ENCODE data around the gene TSPAN4.

Gene TSPAN4

DNA sequence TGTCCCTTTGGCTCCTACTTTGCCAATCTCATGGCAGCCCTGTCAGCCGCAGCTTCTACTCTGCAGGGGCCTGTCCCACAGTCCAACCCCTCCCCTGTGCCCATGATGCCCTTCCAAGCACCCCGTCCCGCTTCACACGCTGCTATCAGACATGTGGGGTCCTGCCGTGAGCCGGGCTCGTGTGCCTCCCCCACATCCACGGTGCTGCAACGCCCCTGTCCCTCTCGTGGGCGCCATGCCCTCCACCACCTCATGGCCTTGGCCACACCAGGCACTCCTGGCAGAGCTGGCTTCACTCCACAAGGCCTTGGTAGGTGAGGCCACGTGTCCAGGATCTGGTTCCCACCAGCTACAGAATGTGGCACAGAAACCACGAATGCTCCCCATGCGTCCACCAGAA, 44.9 kb downstream of the TSPAN4 start:
- DNase-seq (ENCODE audit: low read depth, low spot score), result no peak

- no peak for DNase-seq (ENCODE audit: low read depth, low spot score)
Observed at GRCh38 chr11:888310-889212, 45.9 kb downstream of the TSPAN4 start.

DNA sequence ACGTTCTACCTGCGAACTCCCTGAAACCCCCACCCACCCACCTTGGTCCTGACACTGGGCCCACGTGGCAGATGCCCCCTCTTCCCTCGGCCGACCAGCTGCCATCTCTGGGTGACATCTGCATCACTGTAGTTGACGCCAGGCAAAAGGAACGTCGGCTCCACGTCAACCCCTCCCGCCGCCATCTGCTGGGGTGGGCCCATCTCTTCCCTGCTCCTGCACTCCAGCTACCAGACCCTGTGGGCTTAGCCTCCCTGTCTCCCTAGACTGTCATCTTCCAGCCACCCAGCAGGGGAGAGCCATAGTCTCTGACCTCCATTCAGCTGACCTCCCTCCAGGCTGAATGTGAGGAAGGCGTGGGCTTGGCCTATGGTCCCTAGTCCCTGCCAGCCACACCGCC, 46.6 kb downstream of the TSPAN4 start:
- DNase-seq (ENCODE audit: low read depth, low spot score), result no peak

GRCh38 chr11:889687-890475, 47.2 kb downstream of the TSPAN4 start:
- no peak for DNase-seq (ENCODE audit: low read depth, low spot score)

GRCh38 chr11:890794-891540, 48.3 kb downstream of the TSPAN4 start:
- DNase-seq (ENCODE audit: low read depth, low spot score), result no peak

DNA sequence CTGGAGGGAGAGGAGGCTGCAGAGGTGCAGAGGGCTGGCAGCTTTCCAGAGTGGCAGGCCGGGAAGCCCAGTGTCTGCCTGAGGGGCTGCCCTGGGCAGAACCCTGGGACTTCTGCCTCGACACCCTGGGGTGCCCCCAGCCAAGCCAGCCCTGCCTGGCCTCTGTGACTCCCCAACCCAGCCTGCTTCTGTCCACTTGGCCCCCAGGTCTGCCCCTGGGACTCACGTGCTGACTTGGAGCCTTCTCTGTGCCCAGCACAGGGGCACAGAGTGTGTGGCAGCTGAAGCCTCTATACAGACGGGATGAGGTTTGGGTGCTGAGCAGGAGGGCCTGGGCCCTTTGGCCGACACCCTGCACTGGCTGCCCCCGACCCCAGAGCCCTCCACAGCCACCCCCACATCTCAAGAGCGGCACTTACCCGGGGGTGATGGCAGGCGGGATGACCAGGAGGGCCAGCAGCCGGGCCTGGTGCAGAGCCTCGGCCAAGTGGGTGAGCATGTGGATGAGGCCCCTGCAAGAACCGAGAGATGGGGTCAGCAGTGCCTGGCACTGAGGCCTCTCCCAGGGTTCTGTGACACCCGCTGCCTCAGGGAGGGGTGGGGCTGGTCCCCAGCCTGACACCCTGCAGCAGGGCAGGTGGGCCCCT, 50.5 kb downstream of the TSPAN4 start:
- no peak for DNase-seq (ENCODE audit: low read depth, low spot score)

GRCh38 chr11:894575-895201, 52.0 kb downstream of the TSPAN4 start:
- DNase-seq (ENCODE audit: low read depth, low spot score), result no peak

GRCh38 chr11:895331-896110, 52.9 kb downstream of the TSPAN4 start:
- no peak for DNase-seq (ENCODE audit: low read depth, low spot score)

- DNase-seq (ENCODE audit: low read depth, low spot score), result no peak
Observed at GRCh38 chr11:897253-898142, 54.8 kb downstream of the TSPAN4 start.

GRCh38 chr11:898143-898511, 55.5 kb downstream of the TSPAN4 start:
- no peak for DNase-seq (ENCODE audit: low read depth, low spot score)

- DNase-seq (ENCODE audit: low read depth, low spot score), result no peak
Observed at GRCh38 chr11:898540-899190, 56.0 kb downstream of the TSPAN4 start.

GRCh38 chr11:899724-900123, 57.1 kb downstream of the TSPAN4 start:
- no peak for DNase-seq (ENCODE audit: low read depth, low spot score)

DNA sequence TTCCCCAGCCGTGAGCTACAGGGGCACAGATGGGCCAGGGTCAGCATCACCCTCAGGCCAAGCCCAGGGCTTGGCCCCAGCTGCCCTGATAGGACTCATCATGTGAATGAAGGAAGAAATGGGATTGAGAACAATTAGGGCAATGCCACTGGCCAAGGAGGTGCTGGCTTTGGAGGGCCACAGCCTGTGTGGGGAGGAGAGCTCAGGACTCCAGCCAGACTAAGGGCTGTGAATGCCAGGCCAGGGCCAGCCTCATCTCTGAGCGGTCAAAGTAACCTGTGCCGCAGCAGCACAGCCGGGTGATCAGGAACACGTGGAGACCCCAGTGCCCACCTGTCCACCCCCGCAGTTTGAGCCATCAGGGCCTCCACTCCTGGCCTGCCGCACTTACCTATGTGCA, 57.9 kb downstream of the TSPAN4 start:
- no peak for DNase-seq (ENCODE audit: low read depth, low spot score)

DNA sequence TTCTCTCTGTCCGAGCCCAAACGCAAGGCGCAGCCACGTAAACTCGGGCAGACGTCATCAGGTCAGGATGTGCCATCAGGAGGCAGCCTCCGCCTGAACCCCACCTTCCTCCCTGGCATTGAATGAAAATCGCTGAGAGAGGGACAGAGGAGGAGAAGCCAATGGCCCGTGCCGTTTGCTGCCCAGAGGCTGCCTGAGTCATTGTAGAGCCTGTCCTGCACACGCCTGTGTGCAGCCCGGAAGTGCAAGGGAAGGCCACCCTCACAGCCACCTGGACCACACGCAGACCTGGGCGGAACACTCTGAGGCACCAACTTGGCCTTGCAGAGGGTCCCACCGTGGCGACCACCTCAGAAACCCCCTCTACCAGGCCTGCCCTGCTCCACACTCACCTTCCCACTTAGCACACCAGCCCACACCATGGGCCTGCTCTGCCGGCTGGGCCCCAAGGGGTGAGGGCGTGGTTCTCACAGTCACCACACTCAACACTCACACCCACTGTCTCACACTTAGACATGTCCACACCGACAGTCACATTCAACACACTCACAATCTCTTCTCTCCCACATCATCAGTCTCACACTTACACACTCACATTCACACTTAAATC, 58.9 kb downstream of the TSPAN4 start:
- DNase-seq (ENCODE audit: low read depth, low spot score), result no peak

DNA sequence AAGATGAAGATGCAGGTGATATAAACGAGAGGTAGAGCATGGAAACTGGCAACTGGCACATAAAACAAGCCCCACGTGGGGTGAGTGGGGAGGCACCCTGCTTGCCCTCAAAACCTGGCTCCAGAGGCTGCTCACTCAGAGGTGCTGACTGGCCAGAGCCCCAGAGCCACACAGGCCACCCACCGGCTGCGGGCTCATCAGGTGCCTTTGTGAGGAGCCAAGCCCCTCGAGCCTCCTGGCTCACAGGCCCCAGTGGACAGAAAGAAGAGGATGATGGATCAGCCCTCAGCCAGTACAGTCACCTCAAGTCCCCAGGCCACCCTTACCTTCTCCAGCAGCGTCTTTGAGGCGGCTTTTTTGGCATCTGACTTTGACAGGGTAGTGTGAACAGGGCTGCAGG, 61.7 kb downstream of the TSPAN4 start:
- no peak for DNase-seq (ENCODE audit: low read depth, low spot score)

GRCh38 chr11:905952-906351, 63.3 kb downstream of the TSPAN4 start:
- no peak for DNase-seq (ENCODE audit: low read depth, low spot score)

- DNase-seq (ENCODE audit: low read depth, low spot score), result no peak
Observed at GRCh38 chr11:907668-908067, 65.0 kb downstream of the TSPAN4 start.

DNA sequence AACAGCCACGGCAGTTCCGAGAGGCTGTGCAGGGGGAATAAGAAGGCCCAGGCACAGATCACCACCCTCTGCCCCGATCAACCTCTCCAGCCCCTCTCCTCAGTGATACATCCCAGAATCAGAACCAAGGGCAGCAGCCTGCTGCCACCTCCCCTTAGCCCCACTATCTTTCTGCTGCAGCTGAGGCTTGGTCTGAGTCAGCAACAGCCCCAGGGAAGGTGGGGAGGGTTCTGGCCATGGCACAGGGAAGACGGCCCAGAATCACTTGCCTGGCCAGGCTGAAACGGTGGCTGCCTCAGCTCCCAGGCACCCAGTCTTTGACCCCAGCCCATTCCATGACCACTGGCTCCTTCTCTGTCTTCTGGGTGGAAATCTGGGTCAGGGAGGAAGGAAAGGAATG, 65.6 kb downstream of the TSPAN4 start:
- DNase-seq (ENCODE audit: low read depth, low spot score), result no peak

All from iPS DF 19.7 (cell line).